Cerebellar nuclear complex (tissue), 1 donor: Measurements from ENCODE around the gene RFNG.

ENCODE experiments used
- DNase-seq, 2 experiments: peaks; one replicate each; lab custom pipeline; 2025; lab: John Stamatoyannopoulos, UW

Gene RFNG

DNA sequence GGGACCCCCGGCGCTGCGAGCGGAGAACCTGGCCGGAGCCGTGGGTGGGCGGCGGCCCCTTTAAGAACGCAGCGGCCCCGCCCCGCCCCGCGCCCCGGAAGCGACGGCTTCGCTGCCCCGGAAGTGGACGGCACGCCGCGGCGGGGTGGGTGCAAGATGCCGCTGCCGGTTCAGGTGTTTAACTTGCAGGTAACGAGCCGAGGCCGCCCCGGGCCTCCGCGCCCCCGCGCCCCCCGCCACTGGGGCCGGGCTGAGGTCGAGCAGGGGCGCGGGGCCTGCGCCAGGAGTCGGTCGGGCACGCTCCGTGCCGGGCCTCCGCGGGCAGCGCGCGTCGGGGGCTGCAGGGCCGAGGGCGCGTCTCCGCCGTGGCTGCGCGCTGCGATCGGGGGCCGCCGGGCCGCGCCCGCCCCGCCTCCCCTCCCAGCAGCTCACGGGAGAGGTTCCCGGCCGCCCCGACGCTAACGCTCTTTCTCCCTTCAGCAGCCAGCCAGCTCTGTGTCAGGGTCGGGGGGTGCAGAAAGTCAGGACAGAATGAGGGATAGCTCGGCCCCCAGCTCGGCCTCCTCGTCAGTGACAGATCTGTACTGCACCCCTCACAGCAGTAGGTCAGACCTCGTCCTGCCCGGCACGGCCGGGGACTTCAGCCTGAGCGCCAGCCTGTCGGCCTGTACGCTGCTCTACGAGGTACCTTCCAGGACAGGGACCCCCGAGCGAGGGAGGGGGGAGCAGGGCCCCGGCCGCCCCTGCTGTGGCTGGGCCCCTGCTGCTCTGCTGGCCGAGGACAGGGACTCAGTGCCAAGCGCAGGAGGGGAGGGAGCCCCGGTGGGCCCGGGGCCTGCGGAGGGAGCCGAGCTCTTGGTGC lies at the start of gene RFNG, which contains the start of gene GPS1:
RFNG (minus strand) TSS at position 36 of the 862 bp plus-strand sequence. CDS start 45 bp downstream, outside the sequence.
GPS1 (plus strand) TSS at position 123 of the 862 bp plus-strand sequence; CDS start at position 157, 34 bp downstream.
- peak in 1 of 2 experiments; percentile 3 for DNase-seq

GRCh38 chr17:82101301-82101715 lies 49.7 kb upstream of the RFNG start:
- no peak for DNase-seq

- DNase-seq, result no peak
These were observed 49.1 kb upstream of the RFNG start for GRCh38 chr17:82100502-82101298.

DNA sequence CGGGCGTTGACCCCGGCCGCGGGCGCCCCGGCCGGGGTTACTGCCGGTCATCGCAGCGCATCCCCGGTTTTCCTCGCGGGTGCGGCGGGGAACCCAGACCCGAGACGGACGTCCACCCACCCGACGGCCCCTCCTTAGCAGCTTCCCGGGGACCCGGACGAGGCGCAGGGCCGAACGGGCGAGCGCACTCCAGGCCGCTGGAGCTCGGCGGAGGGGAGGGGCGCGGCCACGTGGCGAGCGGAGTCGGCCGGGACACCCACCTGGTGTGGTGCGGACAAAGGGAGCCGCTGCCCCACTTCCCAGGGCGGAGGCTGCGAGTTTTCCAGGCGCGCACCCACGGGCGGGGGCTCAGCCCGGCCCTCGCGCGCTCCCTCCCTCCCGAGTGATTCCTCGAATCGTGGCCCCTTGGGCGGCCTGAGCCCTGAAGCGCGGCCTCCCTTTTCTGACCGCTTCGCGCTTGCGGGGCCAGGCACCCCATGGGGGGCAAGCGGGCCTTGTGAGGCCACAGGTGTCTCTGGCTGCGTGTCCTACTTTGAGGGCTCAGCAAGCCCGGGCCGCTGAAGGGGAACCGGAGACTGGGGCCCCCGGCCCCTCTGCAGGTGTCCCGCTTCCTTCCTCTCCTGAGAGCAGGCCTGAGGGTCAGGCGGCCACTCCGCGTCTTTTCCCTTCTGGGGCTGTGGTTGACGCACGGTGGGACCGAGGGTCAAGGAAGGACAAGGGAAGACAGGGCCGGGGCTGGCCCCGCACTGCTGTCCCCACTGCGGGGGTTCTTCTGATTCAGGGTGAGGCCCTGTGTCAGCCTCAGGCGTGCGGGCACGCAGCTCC lies 47.5 kb upstream of the RFNG start:
- no peak for DNase-seq

- peak in 1 of 2 experiments; percentile 49 for DNase-seq
These were observed 46.7 kb upstream of the RFNG start, which contains the start of gene FASN for GRCh38 chr17:82098169-82098938. FASN (minus strand) TSS chr17:82098236; CDS start chr17:82096445, 1,791 bp downstream.

GRCh38 chr17:82097919-82098168 lies 46.2 kb upstream of the RFNG start:
- DNase-seq, result no peak

DNA sequence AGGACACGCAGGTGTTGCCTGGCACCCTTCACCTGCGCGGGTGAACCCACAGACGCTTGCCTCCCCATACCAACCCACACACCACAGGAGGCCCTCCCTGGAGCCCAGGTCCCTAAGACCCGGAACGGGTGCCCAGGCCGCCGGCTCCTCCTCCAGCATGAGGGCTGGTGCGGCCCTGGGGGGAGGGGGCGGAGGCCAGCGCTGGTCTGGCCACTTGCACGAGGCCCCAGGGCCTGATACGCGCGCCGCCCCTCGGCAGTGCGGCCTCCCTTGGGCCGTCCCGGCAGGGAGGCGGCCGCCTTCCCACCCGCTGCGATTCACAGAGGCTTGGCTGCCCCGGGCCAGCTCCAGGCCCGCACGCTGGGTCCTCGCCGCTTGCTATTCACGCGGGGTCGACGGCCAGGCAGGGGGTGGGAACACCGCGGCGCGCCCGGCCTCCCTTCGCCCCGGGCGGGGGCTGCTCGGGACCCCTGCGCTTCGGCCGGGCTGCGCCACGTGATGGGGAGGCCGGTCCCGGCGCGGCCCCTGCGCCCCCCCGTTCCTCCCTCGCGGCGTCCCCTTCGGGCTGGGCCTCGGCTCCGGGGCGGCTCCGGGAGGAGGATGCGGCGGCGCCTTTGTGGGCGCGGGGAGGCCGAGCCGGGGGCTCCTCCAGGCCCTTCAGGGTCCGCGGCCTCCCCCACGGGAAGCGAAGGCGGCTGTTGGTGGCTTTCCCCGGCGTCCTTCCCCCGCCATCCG lies 45.7 kb upstream of the RFNG start:
- no peak for DNase-seq

GRCh38 chr17:82096709-82097183 lies 45.1 kb upstream of the RFNG start:
- DNase-seq, result no peak

GRCh38 chr17:82095777-82096708 lies 44.4 kb upstream of the RFNG start:
- DNase-seq, result no peak

DNA sequence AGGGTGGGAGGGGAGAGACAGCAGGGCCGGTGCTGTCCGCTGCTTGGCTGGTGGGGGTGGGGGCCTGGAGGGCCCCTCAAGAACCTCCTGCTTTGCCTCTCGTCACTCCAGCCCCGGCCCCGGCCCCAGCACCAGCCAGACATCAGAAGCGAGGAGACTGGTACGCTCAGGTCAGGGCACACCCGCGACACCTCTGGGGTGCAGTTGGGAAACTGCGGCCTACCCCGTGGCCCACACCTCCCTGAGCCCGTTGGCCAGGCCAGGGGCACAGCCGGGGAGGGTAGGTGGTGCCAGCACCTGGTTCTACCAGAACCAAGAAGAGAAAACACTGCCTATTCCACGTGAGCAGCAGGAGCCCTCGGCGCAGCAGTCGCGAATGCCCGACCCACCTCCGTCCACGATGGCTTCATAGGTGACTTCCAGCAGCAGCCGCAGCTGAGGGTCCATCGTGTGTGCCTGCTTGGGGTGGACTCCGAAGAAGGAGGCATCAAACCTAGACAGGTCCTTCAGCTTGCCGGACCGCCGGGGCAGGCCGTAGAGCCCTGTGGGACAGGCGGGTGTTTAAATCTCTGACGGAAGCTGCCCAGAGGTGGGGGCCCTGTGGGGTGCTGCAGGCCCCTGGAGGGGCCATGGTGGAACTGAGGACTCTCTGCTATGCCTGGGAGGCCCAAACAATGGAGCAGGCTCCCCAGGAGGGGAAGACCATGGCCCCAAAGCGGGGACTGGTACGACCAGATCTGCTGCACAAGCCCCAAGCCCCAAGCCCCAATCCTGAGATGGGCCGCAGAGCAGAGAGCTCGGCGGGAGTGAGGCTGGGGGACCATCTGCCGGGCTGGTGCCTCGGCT lies 43.5 kb upstream of the RFNG start:
- DNase-seq, result no peak

DNA sequence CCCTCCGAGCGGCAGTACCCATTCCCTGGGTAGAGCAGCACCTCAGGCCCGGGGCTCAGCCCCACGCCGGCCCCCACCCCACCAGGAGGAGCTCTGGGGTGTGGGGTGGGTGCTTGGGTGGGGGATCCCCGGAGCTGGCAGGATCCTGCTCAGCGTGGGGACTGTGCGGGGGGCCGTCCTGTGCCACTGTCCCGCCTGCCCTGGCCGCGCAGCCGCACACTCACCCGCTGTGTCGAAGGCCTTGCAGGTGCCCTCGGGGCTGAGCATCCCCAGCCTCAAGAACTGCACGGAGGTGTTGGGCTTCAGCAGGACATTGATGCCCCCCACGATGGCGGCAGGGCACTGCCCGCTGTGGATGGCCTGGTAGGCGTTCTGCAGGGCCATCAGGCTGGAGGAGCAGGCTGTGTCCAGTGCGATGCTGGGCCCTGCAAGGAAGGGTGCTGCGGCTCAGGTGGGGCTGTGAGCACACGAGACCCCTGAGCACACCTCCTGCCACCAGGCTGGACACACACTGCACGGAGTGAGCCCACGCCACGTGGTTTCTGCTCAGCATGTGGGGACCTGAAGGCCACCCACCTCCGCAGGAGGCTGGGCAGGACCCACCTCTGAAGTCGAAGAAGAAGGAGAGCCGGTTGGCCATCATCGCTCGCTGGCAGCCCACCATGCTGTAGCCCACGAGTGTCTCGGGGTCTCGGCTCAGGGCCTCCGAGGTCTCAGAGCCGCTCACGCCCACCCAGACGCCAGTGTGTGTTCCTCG lies 41.6 kb upstream of the RFNG start:
- no peak for DNase-seq

- no peak for DNase-seq
These were observed 41.0 kb upstream of the RFNG start for GRCh38 chr17:82092628-82092994.

- DNase-seq, result no peak
These were observed 40.5 kb upstream of the RFNG start for GRCh38 chr17:82092094-82092586.

GRCh38 chr17:82091264-82092066 lies 39.9 kb upstream of the RFNG start:
- DNase-seq, result no peak

- DNase-seq, result no peak
These were observed 39.1 kb upstream of the RFNG start for GRCh38 chr17:82090549-82091263.
